Neural progenitor cell (in vitro differentiated cells): Measurements from ENCODE around the gene HAT1. TPM values are rescaled to one million over a fixed set of nuclear protein-coding genes. Genes with fewer than 3 reads are reported as not detected.
A peak's percentile ranks its signal among the peaks of the same experiment; 100 is the strongest.

Experiments
- DNase-seq: peaks from one replicate; pipeline ENCODE4 v3.0.0-alpha.2; 2016; ENCODE audit warnings: low spot score
- H2AFZ ChIP-seq: fragments of 200-600 bp; sonication (generic); replicated peaks from 2 replicates; pipeline ENCODE4 v1.6.1; 2016; ENCODE audit warnings: antibody characterized with exemption
- H3F3A ChIP-seq: fragments of 200-600 bp; sonication (generic); 2 replicates; pipeline ENCODE4 v1.6.1; 2016; ENCODE audit warnings: antibody characterized with exemption, low read depth
- H3K27ac ChIP-seq: fragments of 200-600 bp; sonication (generic); 2 replicates; pipeline ENCODE4 v1.5.1; 2016; ENCODE audit warnings: mild to moderate bottlenecking
- H3K27me3 ChIP-seq: fragments of 200-600 bp; sonication (generic); 2 replicates; pipeline ENCODE4 v1.6.1; 2016; ENCODE audit warnings: mild to moderate bottlenecking, moderate library complexity
- H3K36me3 ChIP-seq: fragments of 200-600 bp; sonication (generic); 2 replicates; pipeline ENCODE4 v1.5.1; 2016
- H3K4me1 ChIP-seq: fragments of 200-600 bp; sonication (generic); 2 replicates; pipeline ENCODE4 v1.6.1; 2016; ENCODE audit warnings: mixed run types
- H3K4me2 ChIP-seq: fragments of 200-600 bp; sonication (generic); 2 replicates; pipeline ENCODE4 v1.6.1; 2016
- H3K4me3 ChIP-seq: fragments of 200-600 bp; sonication (generic); 2 replicates; pipeline ENCODE4 v1.5.1; 2016
- H3K79me2 ChIP-seq: fragments of 200-600 bp; sonication (generic); 2 replicates; pipeline ENCODE4 v1.6.1; 2016; ENCODE audit warnings: low read depth
- H3K9ac ChIP-seq: fragments of 200-600 bp; sonication (generic); 2 replicates; pipeline ENCODE4 v1.6.1; 2016
- H3K9me3 ChIP-seq: fragments of 200-600 bp; sonication (generic); 2 replicates; pipeline ENCODE4 v1.5.1; 2016; ENCODE audit warnings: low read depth
- H4K20me1 ChIP-seq: fragments of 200-600 bp; sonication (generic); 2 replicates; pipeline ENCODE4 v1.6.1; 2016; ENCODE audit warnings: low read depth
- H3K27ac Mint-ChIP-seq: 3 replicates; pipeline ENCODE4 v1.8.0; 2021; ENCODE audit warnings: mixed read lengths
- H3K27me3 Mint-ChIP-seq: 2 replicates; pipeline ENCODE4 v1.8.0; 2022; ENCODE audit warnings: low read depth, mild to moderate bottlenecking, inconsistent platforms, moderate library complexity, mixed read lengths; ENCODE audit not compliant: insufficient read depth
- H3K36me3 Mint-ChIP-seq: 3 replicates; pipeline ENCODE4 v1.8.0; 2021; ENCODE audit warnings: mixed read lengths
- H3K4me1 Mint-ChIP-seq: 3 replicates; pipeline ENCODE4 v1.8.0; 2021; ENCODE audit warnings: mixed read lengths
- H3K4me3 Mint-ChIP-seq: 3 replicates; pipeline ENCODE4 v1.8.0; 2021; ENCODE audit warnings: mild to moderate bottlenecking, moderate library complexity, mixed read lengths
- H3K9me3 Mint-ChIP-seq: 3 replicates; pipeline ENCODE4 v1.8.0; 2020; ENCODE audit warnings: mixed read lengths
- CTCF ChIP-seq: fragments of 200-600 bp; sonication (generic); IDR thresholded peaks from 2 replicates; pipeline ENCODE4 v1.5.1; 2017; ENCODE audit warnings: antibody characterized with exemption, mild to moderate bottlenecking
- EZH2 ChIP-seq: fragments of 200-600 bp; sonication (generic); IDR thresholded peaks from 2 replicates; pipeline ENCODE4 v1.6.1; 2017; ENCODE audit warnings: antibody characterized with exemption, mild to moderate bottlenecking, moderate library complexity
- EZH2phosphoT487 ChIP-seq: fragments of 200-600 bp; sonication (generic); IDR thresholded peaks from 2 replicates; pipeline ENCODE4 v1.6.1; 2017; ENCODE audit warnings: antibody characterized with exemption
- total RNA-seq: library from RNA; depleted of rRNA; stranded (reverse); fragments of >200 nt; gene quantifications from 2 replicates; pipeline ENCODE4 v1.2.3, GENCODE V29; 2015; ENCODE audit warnings: low replicate concordance

Gene HAT1
- total RNA-seq, 1 donor from 2014 or later, result 109 TPM

- Histone ChIP-seq H2AFZ (peak overlapping the region; percentile 2), H3K4me2 (no peak overlapping the region), H3K79me2 (no peaks in the 10 kb centered on the region), H4K20me1 (no peaks in the 10 kb centered on the region), H3K4me3 (no peak overlapping the region), H3K36me3 (no peaks in the 10 kb centered on the region), H3F3A (no peaks in the 10 kb centered on the region), H3K9me3 (no peaks in the 10 kb centered on the region), H3K27me3 (no peaks in the 10 kb centered on the region), H3K4me1 (peaks cover 7% of the 10 kb centered on the region), H3K9ac (no peak overlapping the region), H3K27ac (no peak overlapping the region)
- Mint-ChIP-seq H3K27me3 (no peaks in the 10 kb centered on the region), H3K36me3 (peaks cover 12% of the 10 kb centered on the region), H3K9me3 (peaks cover 2% of the 10 kb centered on the region), H3K27ac (no peak overlapping the region), H3K4me3 (no peak overlapping the region), H3K4me1 (peaks cover 13% of the 10 kb centered on the region)
- no peak for DNase-seq
- TF ChIP-seq CTCF, result no peak
- TF ChIP-seq EZH2, result no peak
- no peak for TF ChIP-seq EZH2phosphoT487
These were observed 43.7 kb upstream of the HAT1 start for GRCh38 chr2:171878481-171878993.

DNA sequence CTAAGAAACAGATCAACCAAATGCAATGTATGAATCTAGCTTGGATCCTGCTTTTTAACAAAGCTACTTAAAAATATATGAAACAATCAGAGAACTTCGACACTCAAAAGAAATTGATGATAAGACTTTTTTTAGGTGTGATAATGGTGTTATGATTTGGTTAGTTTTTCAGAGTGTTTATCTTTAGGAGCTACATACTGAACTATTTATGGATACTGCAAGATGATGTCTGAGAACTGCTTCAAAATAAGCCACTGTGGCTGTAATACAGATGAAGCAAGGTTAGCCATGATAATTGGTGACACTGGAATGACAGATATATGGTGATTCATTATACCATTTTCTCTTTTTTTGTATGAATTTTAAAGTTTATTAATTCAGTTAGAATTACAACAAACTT lies 42.4 kb upstream of the HAT1 start:
- TF ChIP-seq CTCF (no peak), EZH2phosphoT487 (no peak), EZH2 (no peak)
- no peak overlapping the region for H3K27ac ChIP-seq
- H3K9ac ChIP-seq, result no peak overlapping the region
- no peak overlapping the region for H3K4me2 ChIP-seq
- H3K27me3 Mint-ChIP-seq, result no peaks in the 10 kb centered on the region
- H3K9me3 Mint-ChIP-seq, result peaks cover 2% of the 10 kb centered on the region
- no peak overlapping the region for H2AFZ ChIP-seq
- H3K4me3 Mint-ChIP-seq, result no peak overlapping the region
- peaks cover 6% of the 10 kb centered on the region for H3K36me3 Mint-ChIP-seq
- H3K79me2 ChIP-seq, result no peaks in the 10 kb centered on the region
- H3K9me3 ChIP-seq, result no peaks in the 10 kb centered on the region
- peaks cover 7% of the 10 kb centered on the region for H3K4me1 ChIP-seq
- no peaks in the 10 kb centered on the region for H3K27me3 ChIP-seq
- no peaks in the 10 kb centered on the region for H4K20me1 ChIP-seq
- H3K27ac Mint-ChIP-seq, result no peak overlapping the region
- DNase-seq, result no peak
- H3F3A ChIP-seq, result no peaks in the 10 kb centered on the region
- peaks cover 16% of the 10 kb centered on the region for H3K4me1 Mint-ChIP-seq
- H3K36me3 ChIP-seq, result no peaks in the 10 kb centered on the region
- H3K4me3 ChIP-seq, result no peak overlapping the region

- Histone ChIP-seq H3K4me2 (no peak overlapping the region), H3K27ac (no peak overlapping the region), H3F3A (no peaks in the 10 kb centered on the region), H3K9me3 (no peaks in the 10 kb centered on the region), H3K79me2 (no peaks in the 10 kb centered on the region), H3K36me3 (no peaks in the 10 kb centered on the region), H3K4me1 (peaks cover 7% of the 10 kb centered on the region), H4K20me1 (no peaks in the 10 kb centered on the region), H3K27me3 (no peaks in the 10 kb centered on the region), H3K4me3 (no peak overlapping the region), H3K9ac (no peak overlapping the region), H2AFZ (no peak overlapping the region)
- Mint-ChIP-seq H3K4me3 (no peak overlapping the region), H3K36me3 (peaks cover 2% of the 10 kb centered on the region), H3K27ac (no peak overlapping the region), H3K4me1 (peaks cover 16% of the 10 kb centered on the region), H3K9me3 (no peaks in the 10 kb centered on the region), H3K27me3 (no peaks in the 10 kb centered on the region)
- TF ChIP-seq EZH2, result no peak
- TF ChIP-seq CTCF, result no peak
- no peak for TF ChIP-seq EZH2phosphoT487
- no peak for DNase-seq
These were observed 41.5 kb upstream of the HAT1 start for GRCh38 chr2:171880774-171881173.
